Karpas-422 (cell line): ENCODE results near the gene NAGK. TPM values are rescaled to one million over a fixed set of nuclear protein-coding genes. Genes with fewer than 3 reads are reported as not detected.

Source experiments
- total RNA-seq: library from RNA; depleted of rRNA; stranded (reverse); fragments of >200 nt; shearing (Covaris generic); gene quantifications from 2 replicates; pipeline ENCODE4 v1.2.3, GENCODE V29; 2014; ENCODE audit warnings: low replicate concordance; rRNA removed

NAGK gene
- total RNA-seq, 1 experiment from 2014 or later = 38.2 TPM

Other genes with a start within 250 kb of the NAGK start
- gene CLEC4F, start 248.0 kb upstream of the NAGK start, total RNA-seq = not detected in 2 replicates
- not detected in 2 replicates for gene CD207, start 232.8 kb upstream of the NAGK start, total RNA-seq
- not detected in 2 replicates for gene VAX2, start 168.1 kb upstream of the NAGK start, total RNA-seq
- not detected in 2 replicates for gene ATP6V1B1, start 132.7 kb upstream of the NAGK start, total RNA-seq
- gene ANKRD53, start 90.0 kb upstream of the NAGK start, total RNA-seq = 0.14 TPM in 1 of 2 replicates, not detected in the other
- 62.8 and 69.2 TPM in 2 replicates for gene TEX261, start 73.8 kb upstream of the NAGK start, total RNA-seq
- 22.3 and 27.9 TPM in 2 replicates for gene MCEE, start 61.6 kb downstream of the NAGK start, total RNA-seq
- 24.4 and 26.8 TPM in 2 replicates for gene MPHOSPH10, start 62.0 kb downstream of the NAGK start, total RNA-seq
- gene PAIP2B, start 158.5 kb downstream of the NAGK start, total RNA-seq = 2.6 and 5.6 TPM in 2 replicates